Sigmoid colon (tissue), 4 donors: ENCODE measurements around the gene ERBB3.
A peak's percentile ranks its signal among the peaks of the same experiment; 100 is the strongest.

Experiments
- CTCF ChIP-seq, 4 experiments: fragments of 450-650 bp in 3 of 4; fragments of 200-600 bp in 1 of 4; IDR thresholded peaks; one replicate each; pipeline ENCODE4 v1.5.1; 2016 to 2019; ENCODE audit warnings: antibody characterized with exemption in 4 of 4, mild to moderate bottlenecking in 3 of 4, moderate library complexity in 2 of 4
- EP300 ChIP-seq, 4 donors: sonication (generic); formaldehyde crosslinking; IDR thresholded peaks; one replicate each; pipeline ENCODE4 v1.6.1; 2017; ENCODE audit warnings: antibody characterized with exemption in 4 of 4
- POLR2A ChIP-seq, 2 donors: fragments of 450-650 bp; IDR thresholded peaks; one replicate each; pipeline ENCODE4 v1.6.1; 2016; ENCODE audit warnings: antibody characterized with exemption in 2 of 2, mild to moderate bottlenecking in 2 of 2, moderate library complexity in 2 of 2
- POLR2AphosphoS5 ChIP-seq, 4 donors: sonication (generic); formaldehyde crosslinking; IDR thresholded peaks; one replicate each; pipeline ENCODE4 v1.6.1; 2017; ENCODE audit warnings: antibody characterized with exemption in 4 of 4

GRCh38 chr12:56081393-56082347 is 1.7 kb downstream of the ERBB3 start:
- TF ChIP-seq CTCF (IDR thresholded peaks at IDR 0.05) = no peak
- TF ChIP-seq POLR2A (IDR thresholded peaks at IDR 0.05) = peak in 1 of 2 donors; percentile 51
- peak in 2 of 4 donors; percentile 22 to 38 for TF ChIP-seq POLR2AphosphoS5 (IDR thresholded peaks at IDR 0.05)
- TF ChIP-seq EP300 (IDR thresholded peaks at IDR 0.05) = no peak
